Measurements from ENCODE around the gene HIPK2. TPM values are rescaled to one million over a fixed set of nuclear protein-coding genes. Genes with fewer than 3 reads are reported as not detected.

The HIPK2 gene
- total and polyA plus RNA-seq, 2 of the 4 experiments (the other 2 are of a cell fraction): 22.0 to 27.1 TPM

- H2AK5ac ChIP-seq (ENCODE audit: low read depth, low read length): no peak overlapping the region
- intact Hi-C loops (cut with micrococcal nuclease) (no loop called here), in situ Hi-C loops (cut with MboI; ENCODE audit: low sequenced_read_pairs) (no loop called here), dilution Hi-C loops (cut with HindIII; ENCODE audit: low sequenced_read_pairs, unreplicated experiment) (no loop called here)
- no peak overlapping the region for H2BK120ac ChIP-seq (ENCODE audit: low read depth, low read length)
- H3K27me3 ChIP-seq (ENCODE audit: control insufficient read depth, insufficient read depth, low read length): no peaks in the 10 kb centered on the region
- H3K18ac ChIP-seq (ENCODE audit: low read depth, low read length): no peak overlapping the region; the same call in 1 of the 2 replicates
- H4K91ac ChIP-seq (ENCODE audit: insufficient read depth, low read depth, low read length): no peak overlapping the region; the same call in 1 of the 2 replicates
- H3K9me1 ChIP-seq (ENCODE audit: insufficient read depth, low read length): peaks cover 54% of the 10 kb centered on the region
- 73% methylated on average over 2 of the region's 4 CpGs; no CpG with 5 or more reads in 1 of the 2 experiments for WGBS, 2 experiments (ENCODE audit: extremely low coverage in 2 of 2, insufficient read length in 1 of 2)
- POLR2A ChIA-PET (ENCODE audit: unreplicated experiment): interaction anchor here (0.5 kb wide), 1 partner anchor 164 kb away, joined by 9 read pairs; no protein-coding TSS in a partner anchor
- H3K79me1 ChIP-seq (ENCODE audit: low read depth in 1 of 2, low read length in 2 of 2): peaks cover 28 to 92% of the 10 kb centered on the region in 2 experiments
- H3K56ac ChIP-seq (ENCODE audit: extremely low read depth, insufficient read depth, low read length): no peak overlapping the region
- TF ChIP-seq BHLHE40 (IDR thresholded peaks at IDR 0.05; ENCODE audit: low read depth, low read length) (no peak), CTCF (conservative IDR thresholded peaks at IDR 0.05; ENCODE audit: low read depth, low read length) (no peak), NFE2L2 (IDR thresholded peaks at IDR 0.05; ENCODE audit: low read depth, low read length) (no peak), CEBPB (IDR thresholded peaks at IDR 0.05; ENCODE audit: low read depth, low read length) (no peak), ELK1 (IDR thresholded peaks at IDR 0.05; ENCODE audit: borderline replicate concordance, low read depth, low read length) (no peak), MAZ (IDR thresholded peaks at IDR 0.05; ENCODE audit: borderline replicate concordance, low read depth, low read length) (no peak), RCOR1 (IDR thresholded peaks at IDR 0.05; ENCODE audit: insufficient replicate concordance, low read length) (no peak)
- no peaks in the 10 kb centered on the region for H3K9me3 ChIP-seq (ENCODE audit: control insufficient read depth, insufficient read depth, low read length)
- no peak overlapping the region for H3K9ac ChIP-seq (ENCODE audit: low read depth, low read length)
- no peak overlapping the region; the same call in 1 of the 2 replicates for H3K4me2 ChIP-seq (ENCODE audit: low read depth, low read length)
- no peak for ATAC-seq (ENCODE audit: low read depth)
- H2BK5ac ChIP-seq (ENCODE audit: low read depth, low read length, poor library complexity, severe bottlenecking): no peak overlapping the region
- no peak overlapping the region for H4K5ac ChIP-seq (ENCODE audit: low read depth, low read length)
- H3K36me3 ChIP-seq (ENCODE audit: control insufficient read depth, insufficient read depth, low read length): peaks cover 30% of the 10 kb centered on the region
- H3K14ac ChIP-seq (replicated peaks; ENCODE audit: low read depth, low read length): no peak overlapping the region; the same call in 1 of the 2 replicates
- H3K4me3 ChIP-seq (ENCODE audit: insufficient read depth, low read depth, low read length): no peak overlapping the region
- no peak overlapping the region for H3K4ac ChIP-seq (ENCODE audit: low read depth, low read length)
- H4K8ac ChIP-seq (ENCODE audit: low read depth in 2 of 2, low read length in 2 of 2): no peak overlapping the region
- H2BK15ac ChIP-seq (ENCODE audit: low read depth, low read length): no peak overlapping the region
- H3K27ac ChIP-seq (ENCODE audit: insufficient read depth, low read length): no peak overlapping the region
- no peak overlapping the region for H2AFZ ChIP-seq (replicated peaks; ENCODE audit: low read length, poor library complexity)
- no TSS peak for BruUV-seq (replicated peaks)
- CTCF ChIA-PET: interaction anchor here (1.4 kb wide), 1 partner anchor 122 kb away, joined by 4 read pairs; no protein-coding TSS in a partner anchor
- H2AK9ac ChIP-seq (replicated peaks; ENCODE audit: low read depth, low read length, poor library complexity): no peak overlapping the region
- no peak for DNase-seq
- H3K4me1 ChIP-seq (ENCODE audit: control insufficient read depth, insufficient read depth, low read length): peaks cover 44% of the 10 kb centered on the region
- H2BK20ac ChIP-seq (ENCODE audit: low read depth, low read length): no peak overlapping the region
- peak overlapping the region; percentile 39; the same call in 1 of the 2 replicates for H3K23ac ChIP-seq (ENCODE audit: low read depth, low read length)
- peaks cover 93% of the 10 kb centered on the region for H4K20me1 ChIP-seq (ENCODE audit: insufficient read depth, low read length)
Measured at GRCh38 chr7:139768249-139768824, 9.5 kb downstream of the HIPK2 start.

Measured in IMR-90 (cell line).